GM21381 (cell line): ENCODE measurements around the gene AHRR.

Experiments
- ATAC-seq: cut with Tn5 transposase; IDR thresholded peaks from one replicate; pipeline ENCODE4 v1.9.1; 2021; ENCODE audit warnings: mild to moderate bottlenecking, moderate library complexity; ENCODE audit not compliant: unreplicated experiment

Gene AHRR

DNA sequence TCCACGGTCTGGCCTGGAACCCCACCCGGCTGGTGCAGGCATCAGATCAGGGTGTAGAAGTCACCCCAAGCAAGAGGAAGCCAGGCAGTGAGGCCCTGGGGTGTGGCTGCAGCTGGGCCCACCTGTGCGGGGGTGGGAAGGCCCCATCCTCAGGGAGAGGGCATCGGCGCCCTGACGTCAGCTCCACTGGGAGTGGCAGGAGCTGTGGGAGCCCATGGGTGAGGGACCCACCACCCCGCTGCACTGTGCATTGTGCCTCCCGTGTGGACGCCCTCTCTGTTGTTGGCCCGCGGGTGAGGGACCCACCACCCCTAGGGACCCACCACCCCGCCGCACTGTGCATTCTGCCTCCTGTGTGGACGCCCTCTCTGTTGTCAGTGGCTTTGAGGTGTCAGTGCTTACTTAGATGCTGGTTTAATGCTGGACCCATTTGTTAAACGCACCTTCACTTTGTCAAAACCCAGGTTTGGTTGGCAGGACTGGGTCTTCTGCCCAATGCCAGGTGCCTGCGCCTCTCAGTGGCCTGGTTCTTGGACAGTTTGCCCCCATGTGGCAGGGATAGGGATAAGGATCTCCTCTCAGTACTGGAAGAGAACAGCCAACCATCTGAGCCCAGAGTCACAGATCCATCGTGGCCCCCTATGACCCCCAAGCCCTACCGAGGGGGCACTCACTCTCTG is 114.6 kb downstream of the AHRR start:
- no peak for ATAC-seq

GRCh38 chr5:436641-436975 is 115.1 kb downstream of the AHRR start:
- ATAC-seq = no peak

- no peak for ATAC-seq
These were observed 115.8 kb downstream of the AHRR start for GRCh38 chr5:437281-437771.

DNA sequence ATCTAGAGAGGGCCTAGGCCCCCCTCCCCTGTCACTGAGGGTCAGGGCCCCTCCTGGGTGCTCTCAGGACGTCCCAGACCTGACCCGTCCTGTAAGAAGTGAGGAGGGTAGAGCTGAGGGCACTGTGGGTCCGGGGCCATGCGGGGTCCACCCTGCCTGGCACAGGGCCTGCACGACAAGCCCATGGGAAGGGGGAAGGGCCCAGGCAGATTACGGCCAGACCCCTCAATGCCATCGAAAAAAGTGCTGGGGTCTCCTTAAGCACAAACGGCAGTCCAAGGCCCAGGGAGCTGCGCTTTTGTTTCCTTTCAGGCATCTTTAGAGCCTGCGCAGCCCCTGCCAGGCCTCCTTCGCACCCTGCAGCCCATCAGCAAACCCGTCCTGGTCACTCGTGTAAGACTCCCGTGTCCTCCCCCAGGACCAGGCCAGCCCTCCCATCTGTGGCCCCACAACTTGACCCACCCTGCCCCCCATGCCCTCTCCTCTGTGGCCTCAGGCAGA is 117.0 kb downstream of the AHRR start:
- no peak for ATAC-seq

- ATAC-seq = no peak
These were observed 117.7 kb downstream of the AHRR start for GRCh38 chr5:439181-439580.

DNA sequence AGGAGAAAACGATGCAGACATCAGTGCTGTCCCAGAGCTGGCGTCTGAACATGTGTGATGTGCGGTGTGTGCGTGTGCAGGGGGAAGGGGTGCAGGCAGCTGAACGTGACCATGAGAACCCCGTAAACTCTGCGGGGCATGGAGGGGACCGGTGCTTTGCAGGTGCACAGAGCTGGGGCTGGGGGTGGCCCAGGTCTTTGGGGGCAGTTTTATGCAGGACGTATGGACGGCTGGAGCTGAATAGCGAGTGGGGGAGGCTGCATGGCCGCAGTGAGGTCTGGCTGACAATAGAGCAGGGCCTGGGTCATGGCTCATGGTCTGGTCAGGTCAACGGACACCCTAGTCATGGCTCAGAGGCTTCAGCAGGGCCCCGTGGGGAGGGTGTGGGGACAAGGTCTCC is 118.1 kb downstream of the AHRR start:
- ATAC-seq = no peak

- no peak for ATAC-seq
These were observed 119.1 kb downstream of the AHRR start for GRCh38 chr5:440401-441201.

- no peak for ATAC-seq
These were observed 120.5 kb downstream of the AHRR start for GRCh38 chr5:441996-442334.

GRCh38 chr5:442335-443238 is 121.1 kb downstream of the AHRR start, which contains the start of gene EXOC3:
TSS of gene EXOC3 (plus strand) at chr5:443176. CDS start at chr5:446206, 3,030 bp downstream.
- ATAC-seq = peak; percentile 87

DNA sequence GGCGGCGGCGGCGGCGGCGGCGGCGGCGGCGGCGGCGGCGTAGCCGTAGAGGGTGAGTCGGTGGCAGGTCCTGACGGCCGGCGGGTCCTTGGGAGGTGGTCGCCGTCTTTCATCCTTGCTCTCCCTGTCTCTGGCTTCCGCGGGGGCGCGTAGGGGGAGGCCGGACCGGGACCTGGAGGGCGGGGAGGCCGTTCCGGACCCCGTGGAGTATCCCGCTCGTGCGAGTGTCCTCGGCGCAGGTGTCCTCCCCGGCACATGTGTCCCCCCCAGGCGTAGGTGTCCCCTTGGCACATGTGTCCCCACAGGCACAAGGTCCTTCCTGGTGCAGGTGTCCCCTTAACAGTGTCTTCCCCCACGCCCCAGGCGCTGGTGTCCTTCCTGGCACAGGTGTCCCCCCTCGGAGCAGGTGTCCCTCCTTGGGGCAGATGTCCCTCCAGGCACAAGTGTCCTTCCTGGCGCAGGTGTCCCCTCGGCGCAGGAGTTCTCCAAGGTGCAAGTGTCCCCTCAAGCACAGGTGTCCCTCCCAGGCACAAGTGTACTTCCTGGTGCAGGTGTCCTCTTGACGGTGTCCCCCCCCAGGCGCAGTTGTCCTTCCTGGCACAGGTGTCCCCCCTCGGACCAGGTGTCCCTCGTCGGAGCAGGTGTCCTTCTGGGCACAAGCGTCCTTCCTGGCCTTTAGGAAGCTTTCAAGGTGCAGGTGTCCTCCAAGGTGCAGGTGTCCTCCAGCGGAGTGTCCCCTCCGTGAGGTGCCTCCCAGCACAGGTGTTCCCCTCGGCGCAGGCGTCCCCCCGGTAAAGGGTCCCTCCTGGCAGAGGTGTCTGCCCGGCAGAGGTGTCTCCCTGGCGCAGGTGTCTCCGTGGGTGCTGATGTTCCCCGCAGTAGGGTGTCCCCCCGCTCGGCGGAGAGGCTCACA is 122.0 kb downstream of the AHRR start:
- peak; percentile 12 for ATAC-seq

- ATAC-seq = no peak
These were observed 122.7 kb downstream of the AHRR start for GRCh38 chr5:444226-444625.

DNA sequence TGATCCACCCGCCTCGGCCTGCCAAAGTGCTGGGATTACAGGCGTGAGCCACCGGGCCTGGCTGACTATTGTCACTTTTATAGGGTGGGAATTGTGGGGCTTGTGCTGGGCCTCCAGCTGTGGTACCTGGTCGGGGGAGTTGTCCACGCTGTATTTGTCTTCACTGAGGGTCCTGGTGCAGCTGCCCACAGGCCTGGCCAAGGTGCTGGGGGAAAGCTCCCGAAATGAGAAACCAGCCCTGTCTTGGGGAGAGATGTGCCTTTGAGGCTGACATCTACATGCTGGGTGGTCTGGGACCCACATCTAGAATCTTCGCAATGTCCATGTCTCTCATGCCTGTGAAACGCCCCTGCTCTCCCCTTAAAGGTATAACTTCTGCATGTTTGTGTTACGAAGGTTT is 124.1 kb downstream of the AHRR start:
- ATAC-seq = no peak

DNA sequence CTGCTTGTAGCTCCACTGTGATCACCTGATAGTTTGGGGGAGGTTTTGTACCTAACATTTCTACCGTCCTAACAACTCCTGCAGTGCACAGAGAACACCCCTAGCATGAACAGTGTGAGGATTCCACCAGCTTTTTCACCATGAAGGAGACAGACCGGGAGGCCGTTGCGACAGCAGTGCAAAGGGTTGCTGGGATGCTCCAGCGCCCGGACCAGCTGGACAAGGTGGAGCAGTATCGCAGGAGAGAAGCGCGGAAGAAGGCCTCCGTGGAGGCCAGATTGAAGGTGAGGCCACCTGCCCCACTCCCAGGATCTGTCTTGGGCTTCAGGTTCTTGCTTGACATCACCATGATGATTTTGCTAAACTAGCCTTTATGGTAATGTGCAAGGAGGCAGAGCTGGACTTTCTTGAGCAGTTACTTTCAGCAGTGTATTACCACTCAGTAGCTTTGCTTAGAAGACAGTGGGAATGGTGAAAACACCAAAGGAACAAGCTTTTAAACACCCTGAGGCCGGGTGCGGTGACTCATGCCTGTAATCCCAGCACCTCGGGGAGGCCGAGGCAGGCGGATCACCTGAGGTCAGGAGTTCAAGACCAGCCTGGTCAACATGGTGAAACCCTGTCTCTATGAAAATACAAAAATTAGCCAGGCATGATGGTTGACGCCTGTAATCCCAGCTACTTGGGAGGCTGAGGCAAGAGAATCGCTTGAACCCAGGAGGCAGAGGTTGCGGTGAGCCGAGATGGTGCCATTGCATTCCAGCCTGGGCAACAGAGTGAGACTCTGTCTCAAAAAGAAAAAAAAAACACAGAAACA is 124.8 kb downstream of the AHRR start:
- no peak for ATAC-seq

GRCh38 chr5:446883-447263 is 125.4 kb downstream of the AHRR start:
- ATAC-seq = no peak

GRCh38 chr5:447501-447900 is 126.0 kb downstream of the AHRR start:
- ATAC-seq = no peak

DNA sequence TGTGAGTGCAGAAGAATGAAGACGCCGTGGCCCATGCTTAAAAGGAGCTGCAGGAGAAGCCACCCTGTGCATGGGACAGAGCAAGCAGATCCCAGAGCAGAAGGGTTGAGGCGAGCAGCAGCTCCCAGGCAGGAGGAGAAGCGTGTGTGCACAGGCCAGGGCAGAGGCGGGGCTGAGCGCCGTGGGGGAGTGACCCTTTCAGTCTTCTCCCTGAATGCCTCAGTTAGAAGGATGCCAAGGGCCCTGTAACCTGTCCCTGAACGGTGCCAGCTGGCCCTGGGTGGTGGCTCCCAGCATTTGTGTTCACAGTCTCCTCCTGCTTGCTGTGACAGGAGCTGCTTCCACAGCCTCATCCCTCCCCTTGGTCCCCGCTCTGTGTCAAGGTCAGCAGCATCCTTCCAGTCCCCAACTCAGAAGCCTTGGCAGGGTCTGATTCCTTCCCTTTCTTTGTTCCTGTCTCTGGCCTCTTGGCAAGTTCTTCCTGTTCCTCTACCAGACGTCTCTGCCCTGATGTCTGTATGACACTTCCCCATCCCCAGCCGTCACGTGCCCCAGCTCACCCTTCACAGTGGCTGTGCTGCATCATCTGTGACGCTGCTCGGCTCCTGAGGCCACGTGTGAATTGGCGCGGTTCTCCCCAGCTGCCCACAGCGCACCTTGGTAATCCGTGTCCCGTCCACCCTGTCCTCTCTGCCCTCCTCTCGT is 126.7 kb downstream of the AHRR start:
- no peak for ATAC-seq

DNA sequence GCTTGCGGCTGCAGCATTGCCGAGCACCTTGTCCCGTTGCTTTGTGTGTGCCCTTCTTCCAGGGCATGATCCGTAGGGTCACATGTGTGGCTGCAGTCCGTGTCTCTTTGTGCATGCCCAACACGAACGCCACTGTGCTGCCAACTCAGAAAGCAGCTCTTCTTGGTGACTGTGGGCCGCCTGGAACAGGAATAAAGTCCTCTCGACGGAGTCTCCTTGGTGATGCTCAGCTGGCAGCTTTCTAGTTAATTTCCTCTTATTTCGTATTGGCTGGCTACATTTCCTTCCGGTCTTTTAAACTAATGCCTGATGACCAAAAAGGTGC is 127.2 kb downstream of the AHRR start:
- no peak for ATAC-seq

DNA sequence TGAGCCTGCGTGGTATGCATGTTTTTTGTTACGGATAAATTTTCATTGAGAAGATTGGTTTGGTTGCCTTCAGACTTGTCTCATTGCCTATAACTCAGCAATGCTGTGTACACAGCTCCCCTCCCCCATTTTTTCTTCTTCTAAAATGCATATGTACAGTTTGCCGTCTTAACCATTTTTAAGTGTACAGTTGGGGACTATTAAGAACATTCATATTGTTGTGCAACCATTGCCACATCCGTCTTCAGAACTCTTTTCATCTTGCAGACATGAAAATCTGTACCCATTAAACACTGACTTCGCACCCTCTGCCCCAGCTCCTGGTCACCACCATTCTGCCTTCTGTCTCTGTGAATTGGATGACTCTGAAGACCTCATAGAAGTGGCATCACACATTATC is 127.6 kb downstream of the AHRR start:
- no peak for ATAC-seq
